NT2/D1 (cell line): ENCODE data around the gene PSMD5.

ENCODE experiments used
- SUZ12 ChIP-seq: IDR thresholded peaks from 2 replicates; pipeline ENCODE4 v1.6.1; 2011; ENCODE audit not compliant: insufficient read length, insufficient read depth; ENCODE audit errors: extremely low read depth
- ZNF274 ChIP-seq: IDR thresholded peaks from 2 replicates; pipeline ENCODE4 v1.6.1; 2011; ENCODE audit warnings: mild to moderate bottlenecking, low read depth, low read length

DNA sequence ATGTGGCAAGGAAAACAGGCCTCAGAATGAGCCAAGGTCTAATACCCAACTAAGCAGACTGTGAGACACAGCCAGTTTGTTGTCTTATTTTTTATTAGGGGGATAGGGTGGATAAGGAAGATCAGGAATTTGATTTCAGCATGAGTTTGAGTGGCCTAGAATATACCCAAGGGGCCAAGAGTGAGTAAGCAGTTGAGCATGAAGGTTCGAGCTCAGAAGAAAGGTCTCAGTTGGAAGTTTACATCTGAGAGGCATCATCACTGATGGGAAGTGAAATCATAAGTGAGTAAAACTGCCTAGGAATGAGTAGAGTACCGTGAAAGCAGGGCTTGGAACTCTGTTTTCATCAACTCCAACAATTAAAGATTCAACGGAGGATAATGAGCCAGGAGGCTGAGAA lies 12.6 kb downstream of the PSMD5 start:
- no peak for TF ChIP-seq ZNF274
- no peak for TF ChIP-seq SUZ12
